Measurements from ENCODE around the gene SEC22A.
"Not testable (repeated sequence)": the region's sequence is repeated elsewhere in the genome, so short reads cannot be mapped to it uniquely, and the experiment has no call there.

SEC22A gene

DNA sequence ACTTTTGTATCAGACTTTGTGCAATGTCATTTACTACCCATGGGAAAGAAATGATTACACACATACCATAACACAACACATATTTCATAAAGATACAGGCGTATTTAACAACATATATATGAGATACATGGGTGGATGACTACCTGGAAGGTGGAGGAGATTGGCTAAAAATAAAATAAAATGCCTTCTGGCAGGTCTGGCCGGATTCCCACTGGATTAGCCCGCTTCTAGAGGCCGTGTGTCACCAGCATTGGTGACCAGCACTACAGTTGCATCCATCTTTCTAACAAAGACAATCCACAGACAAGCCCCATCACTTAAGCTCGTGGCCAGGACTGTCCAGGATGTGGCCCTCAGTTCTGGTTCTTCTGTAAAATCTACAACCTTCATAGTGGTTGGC lies 21.0 kb upstream of the SEC22A start:
- no peak for DNase-seq

DNA sequence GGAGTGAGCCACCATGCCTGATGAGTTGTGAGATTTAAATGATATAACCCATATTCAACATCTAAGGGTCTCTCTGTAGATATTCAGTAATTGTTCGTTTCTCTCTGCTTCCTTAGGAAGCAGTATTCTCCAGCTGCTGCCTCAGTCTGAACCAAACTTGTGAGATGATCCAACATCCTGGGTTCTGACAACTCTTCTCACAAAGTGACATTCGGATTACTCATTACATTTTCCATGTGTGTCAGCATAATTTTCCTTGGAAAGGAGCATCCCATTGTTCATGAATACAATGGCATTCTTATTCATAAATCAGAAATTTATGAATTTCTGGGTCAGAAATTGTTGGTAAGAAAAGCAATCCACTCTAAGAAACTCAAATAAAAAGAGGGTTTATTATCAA lies 15.0 kb upstream of the SEC22A start:
- DNase-seq, result no peak

DNA sequence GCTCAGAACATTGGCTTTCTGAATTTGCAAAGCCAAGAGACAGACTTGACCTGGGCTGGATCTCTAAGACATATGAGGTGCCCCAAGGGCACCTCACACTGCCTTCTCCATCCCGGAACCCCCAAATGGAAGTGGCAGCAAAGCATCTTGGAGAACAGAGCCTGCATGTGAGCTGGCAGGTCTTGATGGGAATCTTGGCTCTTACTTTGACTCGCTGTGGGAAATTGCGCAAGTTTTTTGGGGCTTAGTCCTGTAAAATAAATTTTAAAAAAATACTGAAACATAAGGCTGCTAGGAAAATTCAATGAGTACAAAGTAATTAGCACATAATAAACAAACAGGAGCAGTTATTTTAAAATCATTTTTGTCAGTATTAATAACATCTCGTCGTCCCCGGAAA lies 13.7 kb upstream of the SEC22A start:
- no peak for DNase-seq

DNA sequence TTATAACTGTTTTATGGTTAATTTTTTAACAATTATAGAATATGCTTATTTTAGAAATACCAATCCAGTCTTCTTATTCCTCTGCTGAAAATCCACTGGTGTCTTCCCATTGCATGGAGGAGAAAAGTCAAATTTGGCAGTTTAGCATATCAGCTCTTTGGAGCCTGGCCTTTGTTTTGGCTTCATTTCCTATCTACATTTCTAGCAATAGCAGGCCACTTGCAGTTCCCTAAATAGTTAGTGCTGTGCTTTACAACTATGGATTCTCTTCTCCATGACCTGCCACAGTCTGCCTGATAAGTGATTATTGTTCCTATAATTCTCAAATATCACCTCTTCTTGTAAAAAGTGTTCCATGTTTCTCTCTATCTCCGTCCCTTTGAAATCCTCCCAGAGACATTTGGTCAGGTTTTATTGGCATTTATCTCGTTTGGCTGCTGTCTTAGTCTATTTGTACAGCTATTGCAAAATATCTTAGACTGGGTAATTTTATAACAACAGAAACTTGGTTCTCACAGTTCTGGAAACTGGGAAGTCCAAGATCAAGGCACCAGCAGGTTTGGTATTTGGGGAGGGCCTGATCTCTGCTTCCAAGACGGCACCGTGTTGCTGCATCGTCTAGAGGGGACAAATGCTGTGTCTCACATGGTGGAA lies 8.2 kb upstream of the SEC22A start:
- no peak for DNase-seq

DNA sequence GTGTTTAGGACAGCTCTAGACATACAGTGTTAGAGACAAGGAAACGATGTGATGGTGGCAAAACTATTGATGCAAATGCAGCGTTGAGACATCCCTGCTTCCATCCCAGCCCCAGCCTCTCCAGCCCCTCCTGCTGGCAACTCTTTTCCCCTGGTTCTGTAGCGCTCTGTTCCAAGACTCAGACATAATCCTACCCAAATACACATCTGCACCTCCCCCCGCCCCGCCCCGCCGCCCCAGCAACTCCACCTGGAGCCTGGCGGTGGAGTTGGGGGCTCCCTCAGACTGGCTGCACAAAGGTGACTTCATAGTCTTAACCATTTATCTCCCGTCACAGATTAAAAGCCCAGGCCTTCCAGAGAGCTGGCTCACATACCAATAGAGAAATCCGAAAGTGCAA lies 7.2 kb upstream of the SEC22A start:
- no peak for DNase-seq

DNA sequence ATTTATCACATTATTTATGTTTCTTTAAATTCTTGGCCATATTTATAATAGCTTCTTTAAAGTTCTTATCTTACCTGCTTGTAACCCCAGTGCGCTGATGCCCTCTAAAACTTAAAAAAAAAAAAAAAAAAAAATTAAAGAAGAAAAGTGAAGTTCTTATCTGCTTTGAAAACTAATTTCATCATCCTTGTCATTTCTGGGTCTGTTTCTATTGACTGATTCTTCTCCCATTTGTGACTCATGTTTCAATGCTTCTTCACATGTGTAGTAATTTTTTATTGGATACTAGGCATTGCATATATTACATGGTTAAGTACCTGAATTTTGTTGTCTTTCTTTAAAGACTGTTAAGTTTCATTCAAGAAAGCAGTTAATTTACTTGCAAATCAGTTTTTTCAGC lies 3.4 kb upstream of the SEC22A start:
- no peak for DNase-seq

DNA sequence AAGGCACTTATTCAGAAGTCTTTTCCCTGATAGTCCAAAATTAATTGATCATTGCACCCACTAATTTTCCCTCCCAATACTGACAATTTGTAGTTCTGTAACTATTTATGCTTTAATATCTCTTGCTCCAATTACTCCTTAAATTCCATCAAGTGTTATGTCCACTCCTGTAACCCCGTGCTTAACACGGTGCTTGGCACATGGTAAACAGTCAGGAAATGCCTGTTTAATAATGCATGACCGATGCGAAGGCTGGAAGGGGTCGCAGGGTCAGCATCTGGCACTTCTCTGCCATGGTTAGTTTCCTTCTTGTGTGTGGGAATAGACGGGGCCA lies 553 bp upstream of the SEC22A start:
- DNase-seq, result no peak

DNA sequence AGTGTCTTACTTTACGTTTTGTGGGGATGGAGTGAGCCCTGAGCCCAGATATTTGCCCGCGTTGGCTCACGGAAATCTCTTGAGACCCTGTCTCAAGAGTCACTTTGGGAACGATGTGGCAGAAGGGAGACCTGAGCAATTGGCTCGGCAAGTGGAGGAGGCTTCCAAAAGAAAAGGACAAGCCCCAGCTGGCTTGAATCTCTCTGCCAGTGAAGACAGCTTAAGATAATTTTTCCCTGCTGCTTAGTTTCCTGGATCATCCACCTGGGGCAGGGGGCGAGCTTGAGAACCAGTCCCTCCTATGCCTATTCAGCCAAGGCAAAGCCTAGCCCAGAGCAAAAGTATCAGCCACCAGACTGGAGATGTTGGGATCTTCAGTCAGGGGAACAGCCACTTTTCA lies 708 bp downstream of the SEC22A start:
- peak; percentile 4 for DNase-seq

DNA sequence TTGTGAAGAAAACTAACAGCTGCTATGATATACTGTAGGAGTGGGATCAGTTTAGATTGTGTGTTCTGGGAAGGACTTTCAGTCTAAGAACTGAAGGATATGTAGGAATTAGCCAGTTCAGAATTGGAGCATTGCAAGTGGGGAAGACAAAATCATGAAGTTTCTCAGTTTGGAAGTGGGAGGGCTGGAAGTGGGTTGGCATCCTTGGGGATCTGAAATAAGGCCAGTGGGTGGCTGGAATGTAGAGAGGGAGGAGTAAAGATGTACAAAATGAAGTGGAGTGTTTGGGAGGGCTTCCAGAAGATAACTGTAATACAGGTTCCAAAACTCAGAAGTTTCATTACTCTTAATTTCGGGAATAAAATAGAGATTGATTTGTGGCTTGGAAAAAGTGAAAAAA lies 17.2 kb downstream of the SEC22A start:
- no peak for DNase-seq

DNA sequence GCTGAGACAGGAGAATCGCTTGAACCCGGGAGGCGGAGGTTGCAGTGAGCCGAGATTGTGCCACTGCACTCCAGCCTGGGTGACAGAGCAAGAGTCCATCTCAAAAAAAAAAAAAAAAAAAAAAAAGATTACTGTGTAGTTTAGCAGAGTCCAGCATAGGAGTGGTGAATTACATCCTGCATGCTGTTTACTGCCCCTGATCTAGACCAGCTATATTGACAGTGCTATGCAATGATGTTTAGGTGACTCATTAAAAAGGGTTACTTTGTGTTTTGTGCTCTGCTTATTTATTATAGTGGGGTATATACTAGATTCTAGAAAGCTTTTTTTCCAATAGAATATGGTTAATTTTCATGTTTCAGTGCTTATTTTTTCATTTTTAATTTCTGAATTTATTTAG lies 19.6 kb downstream of the SEC22A start:
- not testable (repeated sequence) for DNase-seq

DNA sequence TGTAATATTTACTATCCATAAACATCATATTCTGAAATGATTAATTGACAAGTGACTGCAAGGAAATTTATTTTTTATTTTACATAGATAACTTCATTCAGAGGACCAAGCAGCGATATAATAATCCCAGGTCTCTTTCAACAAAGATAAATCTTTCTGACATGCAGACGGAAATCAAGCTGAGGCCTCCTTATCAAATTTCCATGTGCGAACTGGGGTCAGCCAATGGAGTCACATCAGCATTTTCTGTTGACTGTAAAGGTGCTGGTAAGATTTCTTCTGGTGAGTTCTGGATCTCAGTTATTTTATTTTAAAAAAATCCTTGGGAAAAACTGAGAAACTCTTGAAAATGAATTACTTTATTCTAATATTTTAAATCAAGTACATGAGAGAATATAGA lies 23.3 kb downstream of the SEC22A start:
- DNase-seq, result no peak

DNA sequence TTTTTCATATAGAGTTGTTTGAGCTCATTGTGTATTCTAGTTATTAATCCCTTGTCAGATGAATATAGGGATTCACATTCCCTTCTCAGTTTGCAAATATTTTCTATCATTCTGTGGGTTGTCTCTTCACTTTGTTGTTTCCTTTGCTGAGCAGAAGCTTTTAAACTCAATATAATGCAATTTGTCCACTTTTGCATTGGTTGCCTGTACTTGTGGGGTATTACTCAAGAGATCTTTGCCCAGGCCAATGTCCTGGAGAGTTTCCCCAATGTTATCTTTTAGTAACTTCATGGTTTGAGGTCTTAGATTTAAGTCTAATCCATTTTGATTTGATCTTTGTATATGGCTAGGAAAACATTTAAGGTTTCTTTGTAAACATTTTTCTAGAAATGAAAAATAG lies 24.8 kb downstream of the SEC22A start:
- DNase-seq, result no peak

DNA sequence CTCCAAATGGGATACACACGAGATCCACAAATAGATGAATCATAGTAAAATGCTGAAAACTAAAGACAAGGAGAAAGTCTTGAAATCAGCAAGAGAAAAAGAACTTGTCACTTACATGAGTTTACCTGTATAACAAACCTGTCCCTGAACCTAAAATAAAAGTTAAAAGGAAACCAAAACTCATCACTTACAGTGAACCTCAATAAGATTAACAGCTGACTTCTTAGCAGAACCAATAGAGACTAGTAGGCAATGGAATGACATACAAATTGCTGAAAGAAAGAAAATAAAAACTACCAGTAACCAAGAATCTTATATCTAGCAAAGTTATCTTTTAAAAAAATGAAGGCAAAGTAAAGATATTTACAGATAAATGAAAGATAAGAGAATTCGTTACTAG lies 27.4 kb downstream of the SEC22A start:
- DNase-seq, result no peak

DNA sequence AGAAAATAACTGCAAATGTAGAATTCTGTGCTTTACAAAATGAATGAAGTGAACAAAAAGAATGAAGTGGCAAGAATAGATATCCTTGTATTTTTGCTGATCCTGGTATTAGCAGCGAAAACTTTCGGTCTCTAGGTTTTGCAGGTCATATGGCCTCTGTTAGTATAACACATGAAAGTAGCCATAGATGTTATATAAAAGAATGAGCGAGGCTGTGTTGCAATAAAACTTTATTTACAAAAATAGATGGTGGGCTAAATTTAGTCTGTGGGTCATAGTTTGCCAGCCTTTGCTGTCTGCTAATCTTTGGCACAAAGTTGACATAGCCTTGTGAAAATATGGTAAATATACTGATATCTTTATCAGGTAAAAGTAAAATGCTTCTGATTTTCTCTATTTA lies 35.2 kb downstream of the SEC22A start:
- no peak for DNase-seq

DNA sequence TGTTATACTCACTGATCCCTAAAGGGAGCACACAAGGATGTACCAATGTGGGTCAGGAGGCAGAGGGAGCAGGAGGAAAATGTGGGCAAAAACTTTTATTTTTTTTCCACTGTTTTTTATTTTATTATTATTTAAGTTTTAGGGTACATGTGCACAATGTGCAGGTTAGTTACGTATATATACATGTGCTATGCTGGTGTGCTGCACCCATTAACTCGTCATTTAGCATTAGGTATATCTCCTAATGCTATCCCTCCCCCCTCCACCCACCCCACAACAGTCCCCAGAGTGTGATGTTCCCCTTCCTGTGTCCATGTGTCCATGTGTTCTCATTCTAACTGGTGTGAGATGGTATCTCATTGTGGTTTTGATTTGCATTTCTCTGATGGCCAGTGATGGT lies 37.4 kb downstream of the SEC22A start:
- DNase-seq, result not testable (repeated sequence)

DNA sequence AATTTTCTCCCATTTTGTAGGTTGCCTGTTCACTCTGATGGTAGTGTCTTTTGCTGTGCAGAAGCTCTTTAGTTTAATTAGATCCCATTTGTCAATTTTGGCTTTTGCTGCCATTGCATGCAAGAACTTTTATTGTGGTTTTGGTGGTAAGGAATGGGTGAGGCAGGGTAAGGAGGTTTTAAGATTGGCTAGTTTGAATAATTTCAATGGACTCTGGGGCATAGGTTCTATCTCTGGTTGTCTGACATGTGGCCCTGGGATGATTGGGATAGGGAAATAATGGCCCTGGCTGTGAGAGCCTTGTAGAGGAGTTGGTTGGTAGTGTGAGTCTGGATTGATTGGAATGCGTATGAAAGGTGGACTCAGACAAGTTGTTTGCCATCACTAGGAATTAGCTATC lies 38.0 kb downstream of the SEC22A start:
- no peak for DNase-seq

DNA sequence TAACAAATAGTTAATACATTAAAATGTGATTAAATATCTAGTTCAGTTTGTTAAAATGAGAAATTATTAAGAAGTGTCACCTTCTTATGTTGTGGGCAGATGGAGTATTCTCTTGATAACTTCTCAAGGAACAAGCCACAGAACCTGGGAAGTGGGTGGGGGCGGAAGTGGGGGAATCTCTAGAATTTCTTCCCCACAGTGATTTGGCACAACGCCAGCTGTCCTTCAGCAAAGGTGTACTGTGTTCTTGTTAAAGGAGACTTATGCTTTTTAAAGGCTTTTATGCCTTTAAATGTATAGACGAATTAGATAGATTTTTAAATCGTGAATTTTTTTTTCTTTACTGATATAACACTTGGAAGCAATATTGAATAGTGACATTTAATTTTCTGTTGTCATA lies 42.4 kb downstream of the SEC22A start:
- DNase-seq, result peak; percentile 16

DNA sequence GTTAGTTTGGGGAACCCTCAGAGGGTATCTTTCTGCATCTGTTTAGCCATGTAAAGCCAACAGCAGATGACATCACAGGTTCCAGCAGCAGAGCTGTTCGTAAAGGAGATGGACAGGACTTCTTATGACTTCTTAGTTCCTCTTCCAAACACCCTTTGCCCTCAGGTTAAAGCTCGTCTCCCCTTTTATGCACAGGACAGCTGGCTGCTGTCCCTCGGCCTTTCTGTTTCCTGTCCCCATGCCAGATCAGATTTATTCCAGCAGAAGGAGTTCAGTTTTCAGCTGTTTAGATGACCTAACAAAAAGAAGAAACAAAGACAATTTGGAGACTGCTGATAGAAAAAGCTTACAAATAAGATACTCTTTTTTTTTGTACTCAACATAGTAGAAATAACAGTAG lies 45.1 kb downstream of the SEC22A start:
- DNase-seq, result no peak

DNA sequence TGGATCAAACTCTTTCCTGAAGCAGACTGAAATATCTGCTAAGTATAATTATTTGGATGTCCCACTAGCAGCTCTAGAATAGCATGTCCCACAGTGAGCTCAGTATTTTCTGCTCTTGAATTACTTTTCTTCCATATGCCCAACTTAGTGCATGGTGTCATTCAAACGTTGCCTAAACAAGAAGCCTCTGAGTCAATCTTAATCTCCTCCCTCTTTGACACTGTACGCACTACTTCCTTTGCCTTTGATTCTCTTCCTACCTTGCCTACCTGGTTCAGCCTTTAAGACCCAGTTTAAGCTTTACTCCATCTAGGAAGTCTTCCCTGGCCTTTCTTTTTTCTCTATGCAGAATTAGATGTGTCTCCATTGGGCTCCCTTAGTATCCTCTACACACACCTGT lies 54.5 kb downstream of the SEC22A start:
- no peak for DNase-seq

DNA sequence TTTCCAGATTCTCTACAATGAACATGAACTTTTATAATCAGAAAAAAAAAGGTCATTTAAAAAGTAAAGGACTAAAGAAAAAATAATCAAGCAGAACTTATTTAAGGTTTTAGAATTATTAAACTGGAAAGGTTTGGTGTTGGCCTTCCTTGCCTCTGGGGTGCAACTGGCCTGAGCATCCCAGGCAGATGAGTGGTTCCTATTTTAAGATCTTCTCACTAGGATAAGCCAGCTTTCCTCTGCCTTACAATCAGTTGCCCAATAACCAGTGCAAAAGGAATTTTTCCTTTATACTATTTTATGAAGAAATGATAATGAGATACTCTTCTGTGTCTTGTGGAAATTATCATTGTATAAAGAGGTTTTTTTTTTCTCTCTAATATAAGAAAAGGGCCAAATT lies 56.6 kb downstream of the SEC22A start:
- no peak for DNase-seq

DNA sequence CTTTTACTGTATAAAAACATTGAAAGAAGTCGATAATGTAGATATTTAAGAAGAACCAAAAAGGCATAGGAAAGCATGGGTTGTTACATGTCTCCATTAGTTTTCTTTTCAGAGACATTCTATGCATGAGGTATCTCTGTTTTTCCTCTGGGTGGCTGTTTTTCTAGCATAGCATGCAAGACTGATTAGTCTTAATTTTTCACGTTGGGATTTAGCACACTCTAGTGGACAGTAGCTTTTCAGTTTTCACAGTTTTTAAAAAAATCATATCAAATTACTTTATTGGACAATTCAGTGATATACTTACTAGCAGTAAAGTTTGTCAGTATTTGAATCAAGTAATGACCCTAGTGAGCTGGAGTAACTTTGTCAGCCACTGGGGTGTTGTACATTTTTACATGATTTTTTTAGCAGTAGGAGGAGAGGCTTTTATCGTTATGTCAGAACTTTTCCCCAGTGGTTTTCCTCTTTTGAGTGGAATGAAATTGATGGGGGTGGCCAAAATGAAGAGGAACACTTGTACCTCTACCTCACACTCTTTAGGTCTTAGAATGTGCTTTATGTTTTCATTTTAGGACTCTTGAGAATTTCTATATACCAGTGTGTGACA lies 57.2 kb downstream of the SEC22A start:
- DNase-seq, result no peak

DNA sequence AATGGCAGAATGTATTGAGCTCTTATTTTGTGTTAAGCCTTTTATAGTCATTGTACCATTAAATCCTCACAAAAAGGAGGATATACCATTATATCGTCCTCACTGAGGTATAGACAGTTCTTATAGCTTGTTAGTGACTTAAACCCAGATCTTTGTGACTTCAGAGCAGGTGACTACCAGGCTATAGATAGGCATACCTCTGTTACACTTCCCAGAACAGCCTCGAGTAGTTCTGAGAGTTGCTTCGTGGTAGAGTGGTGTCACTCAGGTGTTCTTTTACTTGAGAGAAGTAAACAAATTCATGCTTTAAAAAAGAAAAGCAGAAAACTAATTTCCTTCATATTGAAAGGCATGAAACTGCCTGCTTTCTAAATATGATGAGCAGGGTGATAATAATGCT lies 59.9 kb downstream of the SEC22A start:
- no peak for DNase-seq

DNA sequence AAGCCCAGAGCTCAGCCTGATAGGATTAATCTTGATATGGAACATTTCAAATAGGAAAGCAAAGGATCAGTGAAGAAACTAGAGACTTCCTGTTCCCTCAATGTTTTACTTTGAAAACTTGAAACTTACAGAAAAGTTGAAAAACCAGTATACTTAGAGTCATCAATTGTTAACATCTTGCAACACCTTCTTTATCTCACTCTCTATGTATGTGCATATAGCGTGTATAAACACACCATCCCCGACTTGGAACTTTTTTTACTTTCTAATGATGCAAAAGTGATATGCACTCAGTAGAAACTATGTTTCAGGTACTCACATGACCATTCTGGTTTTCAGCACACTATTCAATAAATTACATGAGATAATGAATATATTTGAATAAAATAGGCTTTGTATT lies 60.5 kb downstream of the SEC22A start:
- DNase-seq, result no peak

DNA sequence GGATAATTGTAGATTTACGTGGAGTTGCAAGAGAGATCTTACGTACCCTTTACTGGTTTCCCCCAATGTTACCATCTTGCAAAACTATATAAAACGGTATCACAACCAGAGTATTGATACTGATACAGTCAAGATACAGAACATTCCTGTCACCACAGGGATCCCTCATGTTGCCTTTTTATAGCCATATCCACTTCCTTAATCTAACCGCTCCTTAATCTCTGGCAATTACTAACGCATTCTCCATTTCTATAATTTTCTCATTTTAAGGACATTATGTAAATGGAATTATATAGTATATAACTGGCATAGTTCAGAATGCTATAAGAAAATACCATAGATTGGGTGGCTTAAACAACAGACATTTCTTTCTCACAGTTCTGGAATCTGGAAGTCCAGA lies 61.1 kb downstream of the SEC22A start:
- no peak for DNase-seq

DNA sequence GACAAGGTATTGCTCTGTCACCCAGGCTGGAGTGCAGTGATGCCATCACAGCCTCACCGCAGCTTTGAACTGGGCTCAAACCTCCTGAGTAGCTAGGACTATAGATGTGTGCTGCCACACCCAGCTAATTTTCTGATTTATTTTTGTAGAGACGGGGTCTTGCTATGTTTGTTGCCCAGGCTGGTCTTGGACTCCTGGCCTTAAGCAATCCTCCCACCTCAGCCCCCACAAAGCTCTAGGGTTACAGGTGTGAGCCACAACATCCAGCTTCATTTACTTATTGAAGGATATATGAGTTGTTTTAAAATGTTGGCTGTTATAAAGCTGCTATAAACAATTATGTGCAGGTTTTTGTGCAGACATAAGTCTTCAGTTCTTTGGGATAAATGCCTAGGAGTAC lies 62.2 kb downstream of the SEC22A start:
- DNase-seq, result no peak

DNA sequence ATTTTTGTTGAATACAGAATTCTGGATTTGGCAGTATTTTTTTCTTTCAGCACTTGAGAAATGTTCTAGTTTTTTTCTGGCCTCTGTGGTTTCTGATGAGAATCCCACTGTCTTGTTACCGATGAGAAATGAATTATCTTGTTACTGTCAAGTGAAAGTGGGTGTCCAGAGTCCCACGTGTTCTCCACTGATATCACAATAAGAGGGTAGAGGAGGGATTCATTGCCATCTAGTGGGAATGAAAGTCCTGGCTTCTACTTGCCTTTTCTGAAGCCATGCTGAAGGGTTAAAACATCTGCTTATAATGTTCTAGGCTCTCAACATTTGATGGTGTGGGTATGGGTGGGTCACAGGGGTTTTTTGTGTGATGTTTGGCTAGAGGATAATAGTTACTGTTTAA lies 66.1 kb downstream of the SEC22A start:
- no peak for DNase-seq
